Endothelial cell of umbilical vein (primary cell): ENCODE results near the gene PSMD13. TPM values are rescaled to one million over a fixed set of nuclear protein-coding genes. Genes with fewer than 3 reads are reported as not detected.

Experiments used
- BruUV-seq: library from RNA; stranded (reverse); fragments of 400-500 nt; replicated peaks from 2 replicates; lab custom pipeline; 2021; lab: Mats Ljungman, UMichigan
- CTCF ChIA-PET: fragments of 300-600, 350-600 bp; sonication (Branson Sonifier 250); formaldehyde crosslinking; loops from one replicate; lab custom pipeline; 2021; ENCODE audit warnings: antibody characterized with exemption, inconsistent platforms; lab: Charles Lee
- POLR2A ChIA-PET: fragments of 300-600, 350-600 bp; sonication (Branson Sonifier 250); formaldehyde crosslinking; loops from one replicate; lab custom pipeline; 2021; ENCODE audit warnings: antibody characterized with exemption, inconsistent platforms; lab: Charles Lee
- DNase-seq: peaks from one replicate; pipeline ENCODE4 v3.0.0-alpha.2; 2011; ENCODE audit warnings: low read depth, low spot score
- FAIRE-seq: peaks from 2 replicates; lab custom pipeline; 2011; peaks lifted over from hg19 to GRCh38; lab: Jason Lieb, UNC
- H2AFZ ChIP-seq: 2 replicates; pipeline ENCODE4 v1.6.0; 2012; ENCODE audit warnings: low read depth, low read length, control low read depth, inconsistent platforms
- H3K27ac ChIP-seq: 2 replicates; pipeline ENCODE4 v1.5.1; 2011; ENCODE audit warnings: low read depth, mild to moderate bottlenecking, control low read depth, low read length, moderate library complexity; ENCODE audit not compliant: insufficient read depth
- H3K27me3 ChIP-seq, 2 experiments: 2 replicates each; pipeline versions ENCODE4 v1.6.0 to v1.6.1; 2011; ENCODE audit warnings: low read length in 2 of 2, mixed read lengths in 1 of 2; ENCODE audit not compliant: control insufficient read depth in 2 of 2, insufficient read depth in 2 of 2
- H3K36me3 ChIP-seq, 2 experiments: 2 replicates in 1 of 2; 3 replicates in 1 of 2; pipeline ENCODE4 v1.5.1; 2011; ENCODE audit warnings: low read length in 2 of 2, mild to moderate bottlenecking in 1 of 2, moderate library complexity in 1 of 2; ENCODE audit not compliant: control insufficient read depth in 2 of 2, insufficient read depth in 2 of 2; ENCODE audit errors: extremely low read depth in 1 of 2
- H3K4me1 ChIP-seq: 3 replicates; pipeline ENCODE4 v1.5.1; 2011; ENCODE audit warnings: mild to moderate bottlenecking, low read length; ENCODE audit not compliant: control insufficient read depth, insufficient read depth; ENCODE audit errors: extremely low read depth
- H3K4me2 ChIP-seq: 2 replicates; pipeline ENCODE4 v1.6.1; 2011; ENCODE audit warnings: low read length, control low read depth, mixed read lengths; ENCODE audit not compliant: insufficient read depth
- H3K4me3 ChIP-seq, 3 experiments: fragments of 200-600 bp in 1 of 3; sonication (generic), shearing (Covaris generic) in 1 of 3; replicated peaks in 1 of 3; 2 replicates each; pipeline ENCODE4 v1.5.1; 2011 to 2016; ENCODE audit warnings: control low read depth in 3 of 3, low read length in 3 of 3, mild to moderate bottlenecking in 2 of 3, inconsistent platforms in 1 of 3, low read depth in 1 of 3, moderate library complexity in 1 of 3; ENCODE audit not compliant: insufficient read depth in 1 of 3
- H3K79me2 ChIP-seq: 2 replicates; pipeline ENCODE4 v1.6.0; 2012; ENCODE audit warnings: low read length, inconsistent platforms; ENCODE audit not compliant: control insufficient read depth, insufficient read depth
- H3K9ac ChIP-seq: replicated peaks from 2 replicates; pipeline ENCODE3; 2011; ENCODE audit warnings: low read length, control low read depth; ENCODE audit not compliant: insufficient read depth; ENCODE audit errors: extremely low read depth
- H3K9me1 ChIP-seq: replicated peaks from 3 replicates; pipeline ENCODE4 v1.6.0; 2011; ENCODE audit warnings: mild to moderate bottlenecking, low read length; ENCODE audit not compliant: control insufficient read depth, insufficient read depth; ENCODE audit errors: extremely low read depth
- H3K9me3 ChIP-seq: replicated peaks from 2 replicates; pipeline ENCODE4 v1.5.1; 2012; ENCODE audit warnings: low read length, inconsistent platforms; ENCODE audit not compliant: control insufficient read depth, insufficient read depth
- H4K20me1 ChIP-seq: replicated peaks from 2 replicates; pipeline ENCODE3; 2011; ENCODE audit warnings: mild to moderate bottlenecking, low read length; ENCODE audit not compliant: control insufficient read depth, insufficient read depth; ENCODE audit errors: extremely low read depth
- EZH2 ChIP-seq: IDR thresholded peaks from 2 replicates; pipeline ENCODE4 v1.6.1; 2012; ENCODE audit warnings: borderline replicate concordance, low read depth, mild to moderate bottlenecking, moderate library complexity, low read length, inconsistent platforms; ENCODE audit not compliant: severe bottlenecking
- FOS ChIP-seq: IDR thresholded peaks from 2 replicates; pipeline ENCODE4 v1.6.1; 2011; ENCODE audit warnings: mild to moderate bottlenecking, low read length, moderate library complexity, borderline replicate concordance; ENCODE audit not compliant: insufficient read depth
- JUN ChIP-seq: IDR thresholded peaks from 2 replicates; pipeline ENCODE4 v1.6.1; 2011; ENCODE audit warnings: borderline replicate concordance, low read depth; ENCODE audit not compliant: insufficient read length, insufficient read depth
- MYC ChIP-seq: IDR thresholded peaks from one replicate; pipeline ENCODE4 v1.6.1; 2011; ENCODE audit warnings: mild to moderate bottlenecking, low read depth, low read length
- POLR2AphosphoS5 ChIP-seq: IDR thresholded peaks from 2 replicates; pipeline ENCODE4 v1.6.1; 2012; ENCODE audit warnings: low read depth, mild to moderate bottlenecking, control low read depth, low read length, moderate library complexity; ENCODE audit not compliant: insufficient read depth
- dilution Hi-C: fragments of 300-500 bp; cut with MboI; formaldehyde crosslinking; loops from one replicate; pipeline ENCODE4 v1.15.0; 2019; ENCODE audit warnings: low sequenced_read_pairs; ENCODE audit not compliant: extremely low pct_ligation_motif_present
- intact Hi-C: fragments of 100-400 bp; cut with micrococcal nuclease; formaldehyde crosslinking; loops from one replicate; pipeline ENCODE4 v1.10.0; 2022
- polyA plus RNA-seq, 4 experiments: library from polyadenylated mRNA; depleted of rRNA in 3 of 4; stranded (reverse) in 3 of 4; unstranded in 1 of 4; fragments of >200 nt; gene quantifications; 2 replicates each; pipeline versions ENCODE4 v1.2.1 to v1.2.3, GENCODE V29; 2011 to 2012; ENCODE audit warnings: missing spikeins in 1 of 4
- total RNA-seq: library from RNA; stranded (reverse); gene quantifications from 2 replicates; pipeline ENCODE4 v1.2.3, GENCODE V29; 2021
- TF ChIP-seq, protein P1 (sequence below), 2 donors: IDR thresholded peaks; 1 replicate in 1 of 2; 2 replicates in 1 of 2; pipeline ENCODE4 v1.5.1; 2011; ENCODE audit warnings: low read length in 2 of 2, mild to moderate bottlenecking in 2 of 2, moderate library complexity in 2 of 2, control low read depth in 1 of 2, inconsistent platforms in 1 of 2, low read depth in 1 of 2; ENCODE audit not compliant: insufficient read depth in 1 of 2; ENCODE audit errors: extremely low read depth in 1 of 2

The PSMD13 gene
- total and polyA plus RNA-seq, 2 donors (not counting 3 experiments of a cell fraction or from before 2014, with no cell fraction given), result 168 to 214 TPM

DNA sequence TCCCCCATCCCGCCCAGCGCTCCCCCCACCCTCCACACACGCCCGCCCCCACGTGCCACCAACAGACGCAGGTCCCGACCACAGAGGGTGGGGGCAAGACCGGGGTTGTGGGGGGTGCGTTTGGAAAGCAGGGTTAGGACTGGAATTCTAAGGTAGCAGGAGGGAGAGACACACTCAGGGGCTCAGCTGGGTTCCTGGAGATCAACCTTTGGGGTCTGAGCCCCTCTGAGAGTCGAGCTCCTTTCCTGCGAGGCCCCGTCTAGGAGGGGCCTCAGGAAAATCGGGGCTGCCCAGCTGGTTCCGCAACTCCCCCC is 52.6 kb downstream of the PSMD13 start:
- Histone ChIP-seq H3K79me2 (no peaks in the 10 kb centered on the region), H3K36me3 (peaks cover 0 to 8% of the 10 kb centered on the region in 2 experiments), H3K9me3 (no peaks in the 10 kb centered on the region), H3K27ac (no peak overlapping the region), H3K9ac (no peak overlapping the region), H3K4me3 (peak overlapping the region in 1 of 3 experiments; percentile 58), H3K4me1 (peaks cover 3% of the 10 kb centered on the region), H4K20me1 (no peaks in the 10 kb centered on the region), H3K4me2 (no peak overlapping the region), H2AFZ (no peak overlapping the region), H3K27me3 (peaks cover 8% of the 10 kb centered on the region in 2 experiments), H3K9me1 (no peaks in the 10 kb centered on the region)
- ChIA-PET CTCF (interaction anchor here (1.5 to 2.2 kb wide), 2 partner anchors 16 to 39 kb away, joined by 3 to 11 read pairs; no protein-coding TSS in a partner anchor), POLR2A (no interaction called here)
- dilution Hi-C loops, result no loop called here
- FAIRE-seq (no peak), DNase-seq (no peak)
- TF ChIP-seq POLR2AphosphoS5, result no peak
- intact Hi-C loops, result no loop called here
- BruUV-seq, result no TSS peak

- H3K36me3 ChIP-seq, result peaks cover 0 to 8% of the 10 kb centered on the region in 2 experiments
- CTCF ChIA-PET, result interaction anchor here (1.0 to 2.2 kb wide), 2 partner anchors 15 to 39 kb away, joined by 5 to 11 read pairs; no protein-coding TSS in a partner anchor
- H3K4me1 ChIP-seq, result peaks cover 3% of the 10 kb centered on the region
- no peak overlapping the region for H3K27ac ChIP-seq
- peak overlapping the region in 1 of 3 experiments; percentile 58 for H3K4me3 ChIP-seq
- H2AFZ ChIP-seq, result no peak overlapping the region
- H3K4me2 ChIP-seq, result no peak overlapping the region
- DNase-seq, result no peak
- no peak for FAIRE-seq
- no peaks in the 10 kb centered on the region for H3K9me1 ChIP-seq
- no peaks in the 10 kb centered on the region for H3K9me3 ChIP-seq
- H3K79me2 ChIP-seq, result no peaks in the 10 kb centered on the region
- TSS peak; percentile 58 for BruUV-seq
- intact Hi-C loops, result no loop called here
- no peaks in the 10 kb centered on the region for H4K20me1 ChIP-seq
- dilution Hi-C loops, result no loop called here
- TF ChIP-seq, protein P1, sequence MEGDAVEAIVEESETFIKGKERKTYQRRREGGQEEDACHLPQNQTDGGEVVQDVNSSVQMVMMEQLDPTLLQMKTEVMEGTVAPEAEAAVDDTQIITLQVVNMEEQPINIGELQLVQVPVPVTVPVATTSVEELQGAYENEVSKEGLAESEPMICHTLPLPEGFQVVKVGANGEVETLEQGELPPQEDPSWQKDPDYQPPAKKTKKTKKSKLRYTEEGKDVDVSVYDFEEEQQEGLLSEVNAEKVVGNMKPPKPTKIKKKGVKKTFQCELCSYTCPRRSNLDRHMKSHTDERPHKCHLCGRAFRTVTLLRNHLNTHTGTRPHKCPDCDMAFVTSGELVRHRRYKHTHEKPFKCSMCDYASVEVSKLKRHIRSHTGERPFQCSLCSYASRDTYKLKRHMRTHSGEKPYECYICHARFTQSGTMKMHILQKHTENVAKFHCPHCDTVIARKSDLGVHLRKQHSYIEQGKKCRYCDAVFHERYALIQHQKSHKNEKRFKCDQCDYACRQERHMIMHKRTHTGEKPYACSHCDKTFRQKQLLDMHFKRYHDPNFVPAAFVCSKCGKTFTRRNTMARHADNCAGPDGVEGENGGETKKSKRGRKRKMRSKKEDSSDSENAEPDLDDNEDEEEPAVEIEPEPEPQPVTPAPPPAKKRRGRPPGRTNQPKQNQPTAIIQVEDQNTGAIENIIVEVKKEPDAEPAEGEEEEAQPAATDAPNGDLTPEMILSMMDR (IDR thresholded peaks at IDR 0.05; ENCODE audit: extremely low read depth in 1 of 2, insufficient read depth in 1 of 2, low read depth in 1 of 2, low read length in 2 of 2), result no peak
- TF ChIP-seq FOS (no peak), MYC (no peak), JUN (no peak), EZH2 (no peak)
- peaks cover 8% of the 10 kb centered on the region in 2 experiments for H3K27me3 ChIP-seq
- H3K9ac ChIP-seq, result no peak overlapping the region
- POLR2A ChIA-PET, result no interaction called here
Measured at GRCh38 chr11:289712-290620, 53.2 kb downstream of the PSMD13 start.
